GM12891 (cell line): ENCODE measurements around the gene KCNA3.

Experiments
- POLR2A ChIP-seq: IDR thresholded peaks from 2 replicates; pipeline ENCODE4 v1.6.1; 2011; ENCODE audit warnings: low read depth, low read length, control low read depth
- POLR2AphosphoS5 ChIP-seq: IDR thresholded peaks from 2 replicates; pipeline ENCODE4 v1.6.1; 2011; ENCODE audit warnings: low read depth, low read length, control low read depth

GRCh38 chr1:110676970-110677369, 2.2 kb upstream of the KCNA3 start:
- TF ChIP-seq POLR2A, result no peak
- no peak for TF ChIP-seq POLR2AphosphoS5
